H1 (cell line): ENCODE results near the gene NET1. TPM values are rescaled to one million over a fixed set of nuclear protein-coding genes. Genes with fewer than 3 reads are reported as not detected.

Experiments
- ASH2L ChIP-seq: fragments of 200-600, 300-600 bp; sonication (generic); IDR thresholded peaks from one replicate; pipeline ENCODE4 v1.7.1; 2017; ENCODE audit warnings: low read length
- CBX8 ChIP-seq: fragments of 300-800, 300-1000 bp; sonication (generic); IDR thresholded peaks from 2 replicates; pipeline ENCODE4 v1.7.1; 2016; ENCODE audit warnings: low read depth, low read length, borderline replicate concordance
- EP300 ChIP-seq, 2 experiments: IDR thresholded peaks; 1 replicate in 1 of 2; 2 replicates in 1 of 2; pipeline ENCODE4 v1.6.1; 2011 to 2012; ENCODE audit warnings: low read depth in 2 of 2, low read length in 2 of 2, mild to moderate bottlenecking in 2 of 2, borderline replicate concordance in 1 of 2, inconsistent platforms in 1 of 2, moderate library complexity in 1 of 2
- FOSL1 ChIP-seq: IDR thresholded peaks from 2 replicates; pipeline ENCODE4 v1.6.1; 2011; ENCODE audit warnings: mild to moderate bottlenecking, low read depth, low read length, moderate library complexity; ENCODE audit not compliant: insufficient read depth
- HDAC2 ChIP-seq, 2 experiments: fragments of 300-600 bp in 1 of 2; sonication (generic) in 1 of 2; IDR thresholded peaks; 2 replicates each; pipeline ENCODE4 v1.6.1; 2011 to 2012; ENCODE audit warnings: low read depth in 2 of 2, low read length in 2 of 2, mild to moderate bottlenecking in 2 of 2, moderate library complexity in 2 of 2, borderline replicate concordance in 1 of 2, inconsistent platforms in 1 of 2
- JUND ChIP-seq: IDR thresholded peaks from 2 replicates; pipeline ENCODE4 v1.6.1; 2011; ENCODE audit warnings: mild to moderate bottlenecking, improper control_type of control experiment, low read length
- RXRA ChIP-seq: IDR thresholded peaks from 2 replicates; pipeline ENCODE4 v1.6.1; 2011; ENCODE audit warnings: low read depth, mild to moderate bottlenecking, low read length, moderate library complexity; ENCODE audit not compliant: insufficient read depth
- SP1 ChIP-seq: IDR thresholded peaks from 2 replicates; pipeline ENCODE4 v1.6.1; 2011; ENCODE audit warnings: low read depth, low read length
- TCF12 ChIP-seq: IDR thresholded peaks from 2 replicates; pipeline ENCODE4 v1.6.1; 2011; ENCODE audit warnings: low read depth, mild to moderate bottlenecking, low read length
- polyA plus RNA-seq, 7 experiments: library from polyadenylated mRNA; depleted of rRNA in 3 of 7; stranded (reverse) in 5 of 7; unstranded in 2 of 7; fragments of >200 nt in 5 of 7; fragments of 200-250 nt in 2 of 7; gene quantifications; 1 replicate in 5 of 7; 2 replicates in 1 of 7; 4 replicates in 1 of 7; pipeline versions ENCODE4 v1.2.1 to v1.2.3, GENCODE V29; 2011 to 2013; ENCODE audit warnings: missing spikeins in 2 of 7, mixed read lengths in 2 of 7
- total RNA-seq: library from RNA; stranded (reverse); fragmentation: NEBNext Ultra II Directional; extraction: Animal tissue kit (Norgen Biotek cat#: 25700); gene quantifications from 2 replicates; pipeline ENCODE4 v1.2.1, GENCODE V29; 2021
- TF ChIP-seq, protein P1 (sequence below): fragments of 300-600 bp; sonication (generic); IDR thresholded peaks from 2 replicates; pipeline ENCODE4 v1.7.1; 2012; ENCODE audit warnings: low read length, moderate library complexity, mild to moderate bottlenecking, inconsistent platforms; ENCODE audit not compliant: insufficient replicate concordance

The NET1 gene
- total and polyA plus RNA-seq, 2 of the 8 experiments (the other 6 are each of a cell fraction or from before 2014, with no cell fraction given) = 21.5 to 117 TPM

DNA sequence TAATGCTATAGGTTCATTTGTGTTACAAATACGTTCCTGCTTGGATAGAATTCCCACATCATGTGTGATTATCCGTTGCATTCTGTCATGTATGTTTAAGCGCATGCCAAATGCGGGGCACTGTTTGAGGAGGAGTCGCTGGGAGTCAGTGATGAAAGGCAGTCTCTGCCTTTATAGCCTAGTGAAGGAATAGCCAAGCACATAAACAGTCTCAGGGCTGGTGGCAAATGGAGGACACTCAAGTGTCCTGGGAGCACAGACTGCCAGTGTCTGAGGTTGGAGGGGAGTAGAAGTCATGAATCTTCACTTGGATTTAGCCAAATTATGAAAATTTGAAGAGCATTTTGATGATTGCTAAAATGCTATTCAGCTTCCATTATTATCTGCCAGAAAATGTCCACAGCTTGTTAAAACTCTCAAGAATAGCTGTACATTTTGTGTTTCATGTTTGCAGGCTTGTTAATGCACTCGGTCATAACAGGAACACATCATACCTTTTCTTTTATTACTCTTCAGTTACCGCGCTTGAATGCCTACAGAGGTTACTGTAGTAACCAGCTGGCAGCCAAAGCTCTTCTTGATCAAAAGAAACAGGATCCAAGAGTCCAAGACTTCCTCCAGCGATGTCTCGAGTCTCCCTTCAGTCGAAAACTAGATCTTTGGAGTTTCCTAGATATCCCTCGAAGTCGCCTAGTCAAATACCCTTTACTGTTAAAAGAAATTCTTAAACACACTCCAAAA, 41.6 kb downstream of the NET1 start (continued):
- TF ChIP-seq TCF12 = no peak
- no peak for TF ChIP-seq CBX8
- TF ChIP-seq JUND = no peak
- TF ChIP-seq FOSL1 = no peak
- TF ChIP-seq EP300 (IDR thresholded peaks at IDR 0.05; ENCODE audit: borderline replicate concordance in 1 of 2, low read depth in 2 of 2, low read length in 2 of 2) = no peak
- no peak for TF ChIP-seq SP1
- no peak for TF ChIP-seq HDAC2 (IDR thresholded peaks at IDR 0.05; ENCODE audit: borderline replicate concordance in 1 of 2, low read depth in 2 of 2, low read length in 2 of 2)
- no peak for TF ChIP-seq RXRA
- TF ChIP-seq ASH2L = no peak
- TF ChIP-seq, protein P1, sequence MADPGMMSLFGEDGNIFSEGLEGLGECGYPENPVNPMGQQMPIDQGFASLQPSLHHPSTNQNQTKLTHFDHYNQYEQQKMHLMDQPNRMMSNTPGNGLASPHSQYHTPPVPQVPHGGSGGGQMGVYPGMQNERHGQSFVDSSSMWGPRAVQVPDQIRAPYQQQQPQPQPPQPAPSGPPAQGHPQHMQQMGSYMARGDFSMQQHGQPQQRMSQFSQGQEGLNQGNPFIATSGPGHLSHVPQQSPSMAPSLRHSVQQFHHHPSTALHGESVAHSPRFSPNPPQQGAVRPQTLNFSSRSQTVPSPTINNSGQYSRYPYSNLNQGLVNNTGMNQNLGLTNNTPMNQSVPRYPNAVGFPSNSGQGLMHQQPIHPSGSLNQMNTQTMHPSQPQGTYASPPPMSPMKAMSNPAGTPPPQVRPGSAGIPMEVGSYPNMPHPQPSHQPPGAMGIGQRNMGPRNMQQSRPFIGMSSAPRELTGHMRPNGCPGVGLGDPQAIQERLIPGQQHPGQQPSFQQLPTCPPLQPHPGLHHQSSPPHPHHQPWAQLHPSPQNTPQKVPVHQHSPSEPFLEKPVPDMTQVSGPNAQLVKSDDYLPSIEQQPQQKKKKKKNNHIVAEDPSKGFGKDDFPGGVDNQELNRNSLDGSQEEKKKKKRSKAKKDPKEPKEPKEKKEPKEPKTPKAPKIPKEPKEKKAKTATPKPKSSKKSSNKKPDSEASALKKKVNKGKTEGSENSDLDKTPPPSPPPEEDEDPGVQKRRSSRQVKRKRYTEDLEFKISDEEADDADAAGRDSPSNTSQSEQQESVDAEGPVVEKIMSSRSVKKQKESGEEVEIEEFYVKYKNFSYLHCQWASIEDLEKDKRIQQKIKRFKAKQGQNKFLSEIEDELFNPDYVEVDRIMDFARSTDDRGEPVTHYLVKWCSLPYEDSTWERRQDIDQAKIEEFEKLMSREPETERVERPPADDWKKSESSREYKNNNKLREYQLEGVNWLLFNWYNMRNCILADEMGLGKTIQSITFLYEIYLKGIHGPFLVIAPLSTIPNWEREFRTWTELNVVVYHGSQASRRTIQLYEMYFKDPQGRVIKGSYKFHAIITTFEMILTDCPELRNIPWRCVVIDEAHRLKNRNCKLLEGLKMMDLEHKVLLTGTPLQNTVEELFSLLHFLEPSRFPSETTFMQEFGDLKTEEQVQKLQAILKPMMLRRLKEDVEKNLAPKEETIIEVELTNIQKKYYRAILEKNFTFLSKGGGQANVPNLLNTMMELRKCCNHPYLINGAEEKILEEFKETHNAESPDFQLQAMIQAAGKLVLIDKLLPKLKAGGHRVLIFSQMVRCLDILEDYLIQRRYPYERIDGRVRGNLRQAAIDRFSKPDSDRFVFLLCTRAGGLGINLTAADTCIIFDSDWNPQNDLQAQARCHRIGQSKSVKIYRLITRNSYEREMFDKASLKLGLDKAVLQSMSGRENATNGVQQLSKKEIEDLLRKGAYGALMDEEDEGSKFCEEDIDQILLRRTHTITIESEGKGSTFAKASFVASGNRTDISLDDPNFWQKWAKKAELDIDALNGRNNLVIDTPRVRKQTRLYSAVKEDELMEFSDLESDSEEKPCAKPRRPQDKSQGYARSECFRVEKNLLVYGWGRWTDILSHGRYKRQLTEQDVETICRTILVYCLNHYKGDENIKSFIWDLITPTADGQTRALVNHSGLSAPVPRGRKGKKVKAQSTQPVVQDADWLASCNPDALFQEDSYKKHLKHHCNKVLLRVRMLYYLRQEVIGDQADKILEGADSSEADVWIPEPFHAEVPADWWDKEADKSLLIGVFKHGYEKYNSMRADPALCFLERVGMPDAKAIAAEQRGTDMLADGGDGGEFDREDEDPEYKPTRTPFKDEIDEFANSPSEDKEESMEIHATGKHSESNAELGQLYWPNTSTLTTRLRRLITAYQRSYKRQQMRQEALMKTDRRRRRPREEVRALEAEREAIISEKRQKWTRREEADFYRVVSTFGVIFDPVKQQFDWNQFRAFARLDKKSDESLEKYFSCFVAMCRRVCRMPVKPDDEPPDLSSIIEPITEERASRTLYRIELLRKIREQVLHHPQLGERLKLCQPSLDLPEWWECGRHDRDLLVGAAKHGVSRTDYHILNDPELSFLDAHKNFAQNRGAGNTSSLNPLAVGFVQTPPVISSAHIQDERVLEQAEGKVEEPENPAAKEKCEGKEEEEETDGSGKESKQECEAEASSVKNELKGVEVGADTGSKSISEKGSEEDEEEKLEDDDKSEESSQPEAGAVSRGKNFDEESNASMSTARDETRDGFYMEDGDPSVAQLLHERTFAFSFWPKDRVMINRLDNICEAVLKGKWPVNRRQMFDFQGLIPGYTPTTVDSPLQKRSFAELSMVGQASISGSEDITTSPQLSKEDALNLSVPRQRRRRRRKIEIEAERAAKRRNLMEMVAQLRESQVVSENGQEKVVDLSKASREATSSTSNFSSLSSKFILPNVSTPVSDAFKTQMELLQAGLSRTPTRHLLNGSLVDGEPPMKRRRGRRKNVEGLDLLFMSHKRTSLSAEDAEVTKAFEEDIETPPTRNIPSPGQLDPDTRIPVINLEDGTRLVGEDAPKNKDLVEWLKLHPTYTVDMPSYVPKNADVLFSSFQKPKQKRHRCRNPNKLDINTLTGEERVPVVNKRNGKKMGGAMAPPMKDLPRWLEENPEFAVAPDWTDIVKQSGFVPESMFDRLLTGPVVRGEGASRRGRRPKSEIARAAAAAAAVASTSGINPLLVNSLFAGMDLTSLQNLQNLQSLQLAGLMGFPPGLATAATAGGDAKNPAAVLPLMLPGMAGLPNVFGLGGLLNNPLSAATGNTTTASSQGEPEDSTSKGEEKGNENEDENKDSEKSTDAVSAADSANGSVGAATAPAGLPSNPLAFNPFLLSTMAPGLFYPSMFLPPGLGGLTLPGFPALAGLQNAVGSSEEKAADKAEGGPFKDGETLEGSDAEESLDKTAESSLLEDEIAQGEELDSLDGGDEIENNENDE = no peak
- TF ChIP-seq, all 59 proteins: peak for 0
